Smooth muscle cell of bladder (primary cell): ENCODE data around the gene AR. TPM values are rescaled to one million over a fixed set of nuclear protein-coding genes. Genes with fewer than 3 reads are reported as not detected.

Experiments
- total RNA-seq: library from RNA; depleted of rRNA; stranded (reverse); fragments of >200 nt; gene quantifications from 2 replicates; pipeline ENCODE4 v1.2.3, GENCODE V29; 2014

The AR gene, protein sequence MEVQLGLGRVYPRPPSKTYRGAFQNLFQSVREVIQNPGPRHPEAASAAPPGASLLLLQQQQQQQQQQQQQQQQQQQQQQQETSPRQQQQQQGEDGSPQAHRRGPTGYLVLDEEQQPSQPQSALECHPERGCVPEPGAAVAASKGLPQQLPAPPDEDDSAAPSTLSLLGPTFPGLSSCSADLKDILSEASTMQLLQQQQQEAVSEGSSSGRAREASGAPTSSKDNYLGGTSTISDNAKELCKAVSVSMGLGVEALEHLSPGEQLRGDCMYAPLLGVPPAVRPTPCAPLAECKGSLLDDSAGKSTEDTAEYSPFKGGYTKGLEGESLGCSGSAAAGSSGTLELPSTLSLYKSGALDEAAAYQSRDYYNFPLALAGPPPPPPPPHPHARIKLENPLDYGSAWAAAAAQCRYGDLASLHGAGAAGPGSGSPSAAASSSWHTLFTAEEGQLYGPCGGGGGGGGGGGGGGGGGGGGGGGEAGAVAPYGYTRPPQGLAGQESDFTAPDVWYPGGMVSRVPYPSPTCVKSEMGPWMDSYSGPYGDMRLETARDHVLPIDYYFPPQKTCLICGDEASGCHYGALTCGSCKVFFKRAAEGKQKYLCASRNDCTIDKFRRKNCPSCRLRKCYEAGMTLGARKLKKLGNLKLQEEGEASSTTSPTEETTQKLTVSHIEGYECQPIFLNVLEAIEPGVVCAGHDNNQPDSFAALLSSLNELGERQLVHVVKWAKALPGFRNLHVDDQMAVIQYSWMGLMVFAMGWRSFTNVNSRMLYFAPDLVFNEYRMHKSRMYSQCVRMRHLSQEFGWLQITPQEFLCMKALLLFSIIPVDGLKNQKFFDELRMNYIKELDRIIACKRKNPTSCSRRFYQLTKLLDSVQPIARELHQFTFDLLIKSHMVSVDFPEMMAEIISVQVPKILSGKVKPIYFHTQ
- 3.5 and 3.8 TPM in 2 replicates for total RNA-seq

DNA sequence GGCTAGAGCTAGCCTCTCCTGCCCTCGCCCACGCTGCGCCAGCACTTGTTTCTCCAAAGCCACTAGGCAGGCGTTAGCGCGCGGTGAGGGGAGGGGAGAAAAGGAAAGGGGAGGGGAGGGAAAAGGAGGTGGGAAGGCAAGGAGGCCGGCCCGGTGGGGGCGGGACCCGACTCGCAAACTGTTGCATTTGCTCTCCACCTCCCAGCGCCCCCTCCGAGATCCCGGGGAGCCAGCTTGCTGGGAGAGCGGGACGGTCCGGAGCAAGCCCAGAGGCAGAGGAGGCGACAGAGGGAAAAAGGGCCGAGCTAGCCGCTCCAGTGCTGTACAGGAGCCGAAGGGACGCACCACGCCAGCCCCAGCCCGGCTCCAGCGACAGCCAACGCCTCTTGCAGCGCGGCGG is at the start of gene AR:
Gene AR, plus strand, starts transcription at position 204 of the 400 bp plus-strand sequence. CDS start 1,126 bp downstream, outside the sequence.

